ENCODE data around the gene STEAP2.

Gene STEAP2

DNA sequence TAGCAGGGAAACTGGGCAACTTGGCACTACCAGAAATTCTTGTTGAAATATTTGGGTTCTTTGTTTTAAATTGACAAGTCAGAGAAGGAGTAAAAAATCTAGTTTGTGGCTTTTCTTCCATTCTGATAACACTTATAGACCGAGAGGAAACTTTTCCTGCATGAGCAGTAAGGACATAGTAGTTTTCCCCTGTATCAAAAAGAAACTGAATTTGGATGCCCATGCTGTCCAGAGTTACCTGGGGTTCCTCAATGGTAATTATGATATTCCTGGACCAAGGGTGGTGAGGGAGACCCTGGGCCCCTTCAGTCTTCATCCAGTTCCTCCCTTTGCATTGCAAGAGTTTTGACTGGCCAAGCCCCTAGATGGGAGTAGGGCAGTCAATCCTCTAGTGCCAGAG is 19.9 kb upstream of the STEAP2 start:
- no peak overlapping the region for H2AFZ ChIP-seq (ENCODE audit: low read depth, low read length)
- no peak overlapping the region for H2BK15ac ChIP-seq (ENCODE audit: low read depth, poor library complexity, severe bottlenecking)
- no peaks in the 10 kb centered on the region for H3K36me3 ChIP-seq (ENCODE audit: control insufficient read depth in 1 of 2, insufficient read depth in 2 of 2, low read depth in 1 of 2, low read length in 2 of 2)
- no peak overlapping the region for H2BK120ac ChIP-seq (ENCODE audit: low read depth, low read length)
- no peak overlapping the region for H3K4ac ChIP-seq (ENCODE audit: low read depth in 1 of 2, low read length in 2 of 2)
- no peak overlapping the region for H3K23ac ChIP-seq (ENCODE audit: low read length in 2 of 2)
- H2AK5ac ChIP-seq (ENCODE audit: low read length, severe bottlenecking): no peak overlapping the region
- no peak overlapping the region for H4K91ac ChIP-seq (ENCODE audit: low read length)
- peaks cover 11% of the 10 kb centered on the region for H3K9me3 ChIP-seq (ENCODE audit: control insufficient read depth, low read length)
- H2BK5ac ChIP-seq (ENCODE audit: low read depth, low read length, poor library complexity, severe bottlenecking): no peak overlapping the region
- no peaks in the 10 kb centered on the region for H3K4me1 ChIP-seq (ENCODE audit: control insufficient read depth, insufficient read depth, low read depth, low read length)
- no peak overlapping the region for H3K9ac ChIP-seq (ENCODE audit: low read length)
- H2BK12ac ChIP-seq (ENCODE audit: low read length in 2 of 2): no peak overlapping the region
- H3K4me3 ChIP-seq (ENCODE audit: insufficient read depth in 1 of 2, low read depth in 1 of 2, low read length in 2 of 2): no peak overlapping the region
- no peak overlapping the region for H4K8ac ChIP-seq (ENCODE audit: low read length)
- no peaks in the 10 kb centered on the region for H3K27me3 ChIP-seq (ENCODE audit: control insufficient read depth in 1 of 2, insufficient read depth in 1 of 2, low read length in 2 of 2)
- DNase-seq: no peak
- no peak overlapping the region for H3K14ac ChIP-seq (ENCODE audit: low read length in 2 of 2)
- 36% methylated on average over 1 of the region's 1 CpG for WGBS
- no peak overlapping the region for H3K4me2 ChIP-seq (ENCODE audit: low read length, poor library complexity, severe bottlenecking)
- no peak overlapping the region for H3K27ac ChIP-seq (ENCODE audit: low read length, poor library complexity, severe bottlenecking)
- H3K18ac ChIP-seq (ENCODE audit: low read depth in 1 of 2, low read length in 2 of 2): no peak overlapping the region
- H3K79me1 ChIP-seq (replicated peaks; ENCODE audit: low read length, poor library complexity, severe bottlenecking): no peaks in the 10 kb centered on the region

DNA sequence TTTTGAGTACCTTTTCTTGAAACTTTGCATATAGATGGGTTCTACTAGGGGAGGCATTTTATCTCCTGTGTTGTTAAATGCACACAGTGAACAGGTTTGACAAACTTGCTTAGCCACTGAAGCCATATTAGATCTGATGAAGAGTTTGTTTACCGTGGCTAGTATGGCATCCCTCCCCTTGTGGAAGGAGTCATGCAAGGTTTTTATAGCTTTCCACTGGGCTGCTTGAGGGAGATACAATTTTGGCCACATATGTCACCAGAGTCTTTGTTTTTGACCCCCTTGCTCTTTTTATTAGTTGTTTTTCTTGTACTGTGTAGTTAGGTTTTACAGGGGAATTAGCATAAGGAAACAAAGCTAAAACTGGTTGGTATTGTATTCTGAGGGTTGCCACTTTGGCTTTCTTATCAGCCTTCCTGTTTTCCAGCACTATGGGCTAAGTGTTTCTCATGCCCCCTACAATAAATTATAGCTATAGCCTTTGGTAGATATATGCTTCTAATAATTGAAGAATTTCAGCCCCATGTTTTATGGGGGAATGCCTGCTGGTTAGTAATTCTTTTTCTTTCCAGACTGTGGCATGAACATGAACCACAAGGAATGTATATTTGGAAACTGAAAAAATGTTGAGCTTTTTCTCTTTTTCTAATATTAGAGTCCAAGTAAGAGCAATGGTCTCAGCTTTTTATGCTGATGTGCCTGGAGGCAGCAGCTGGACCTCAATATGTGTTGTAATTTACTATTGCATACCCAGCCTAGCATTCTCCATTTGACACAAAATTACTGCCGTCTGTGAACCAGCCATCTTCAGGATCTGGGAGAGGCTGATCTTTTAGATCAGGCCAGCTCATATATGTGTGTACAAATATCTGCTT is 18.4 kb upstream of the STEAP2 start:
- H3K79me1 ChIP-seq (replicated peaks; ENCODE audit: low read length, poor library complexity, severe bottlenecking): no peaks in the 10 kb centered on the region
- no peak overlapping the region for H3K14ac ChIP-seq (ENCODE audit: low read length in 2 of 2)
- 74% methylated on average over 2 of the region's 2 CpGs for WGBS
- H3K9me3 ChIP-seq (ENCODE audit: control insufficient read depth, low read length): peaks cover 11% of the 10 kb centered on the region
- no peak overlapping the region for H3K4me2 ChIP-seq (ENCODE audit: low read length, poor library complexity, severe bottlenecking)
- no peak overlapping the region for H3K4me3 ChIP-seq (ENCODE audit: insufficient read depth in 1 of 2, low read depth in 1 of 2, low read length in 2 of 2)
- H3K36me3 ChIP-seq (ENCODE audit: control insufficient read depth in 1 of 2, insufficient read depth in 2 of 2, low read depth in 1 of 2, low read length in 2 of 2): no peaks in the 10 kb centered on the region
- no peak overlapping the region for H2BK5ac ChIP-seq (ENCODE audit: low read depth, low read length, poor library complexity, severe bottlenecking)
- H2BK12ac ChIP-seq (ENCODE audit: low read length in 2 of 2): no peak overlapping the region
- H2BK120ac ChIP-seq (ENCODE audit: low read depth, low read length): no peak overlapping the region
- no peak overlapping the region for H3K27ac ChIP-seq (ENCODE audit: low read length, poor library complexity, severe bottlenecking)
- DNase-seq: no peak
- no peak overlapping the region for H3K18ac ChIP-seq (ENCODE audit: low read depth in 1 of 2, low read length in 2 of 2)
- no peak overlapping the region for H3K23ac ChIP-seq (ENCODE audit: low read length in 2 of 2)
- H3K4ac ChIP-seq (ENCODE audit: low read depth in 1 of 2, low read length in 2 of 2): no peak overlapping the region
- H2AFZ ChIP-seq (ENCODE audit: low read depth, low read length): no peak overlapping the region
- H4K91ac ChIP-seq (ENCODE audit: low read length): no peak overlapping the region
- H3K9ac ChIP-seq (ENCODE audit: low read length): no peak overlapping the region
- no peak overlapping the region for H2BK15ac ChIP-seq (ENCODE audit: low read depth, poor library complexity, severe bottlenecking)
- no peak overlapping the region for H4K8ac ChIP-seq (ENCODE audit: low read length)
- H3K27me3 ChIP-seq (ENCODE audit: control insufficient read depth in 1 of 2, insufficient read depth in 1 of 2, low read length in 2 of 2): peaks cover 0 to 3% of the 10 kb centered on the region in 2 experiments
- no peaks in the 10 kb centered on the region for H3K4me1 ChIP-seq (ENCODE audit: control insufficient read depth, insufficient read depth, low read depth, low read length)
- H2AK5ac ChIP-seq (ENCODE audit: low read length, severe bottlenecking): no peak overlapping the region

DNA sequence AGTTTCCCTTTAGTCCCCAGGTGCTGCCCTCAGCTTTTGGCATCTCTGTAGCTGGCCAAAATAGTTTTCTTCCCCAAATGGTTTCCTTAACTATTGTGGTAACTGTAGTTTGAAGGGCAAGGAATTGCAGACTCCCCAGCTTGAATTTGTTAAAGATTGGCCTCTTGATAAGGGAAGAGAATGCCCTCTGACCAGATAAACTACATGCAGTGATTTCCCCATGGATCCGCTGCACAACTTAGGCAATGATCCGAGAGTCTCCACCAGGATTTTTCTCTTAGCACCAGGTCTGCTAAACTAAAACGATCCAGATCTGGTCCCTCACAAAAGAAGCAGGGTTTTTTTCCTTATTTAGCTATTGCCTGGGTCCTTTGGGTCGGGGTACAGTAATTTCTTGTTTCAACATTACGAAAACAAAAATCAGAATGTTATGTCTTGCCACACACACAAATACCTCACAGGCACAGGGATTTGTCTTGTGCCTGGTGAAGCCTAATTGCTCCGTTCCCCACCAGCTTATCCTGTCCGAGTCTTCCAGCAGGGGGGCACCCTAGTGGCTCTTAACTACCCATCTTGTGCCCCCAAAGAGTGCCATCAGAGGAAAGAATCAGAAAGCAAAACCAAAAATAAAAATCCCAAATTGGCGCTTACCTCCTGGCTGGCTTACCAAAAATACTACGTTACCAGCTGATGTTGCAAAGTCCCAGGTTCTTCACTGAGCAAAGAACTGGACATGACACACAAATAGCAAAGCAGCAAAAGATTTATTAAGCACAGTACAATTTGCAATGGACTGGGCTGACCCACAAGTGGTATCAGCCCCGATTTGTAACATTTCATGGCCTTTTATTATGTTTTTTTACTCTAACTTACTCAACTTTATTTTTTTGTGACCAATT is 16.4 kb upstream of the STEAP2 start:
- Histone ChIP-seq H3K79me1 (replicated peaks; ENCODE audit: low read length, poor library complexity, severe bottlenecking) (no peaks in the 10 kb centered on the region), H2BK12ac (ENCODE audit: low read length in 2 of 2) (no peak overlapping the region), H4K8ac (ENCODE audit: low read length) (no peak overlapping the region), H3K27ac (ENCODE audit: low read length, poor library complexity, severe bottlenecking) (no peak overlapping the region), H2BK15ac (ENCODE audit: low read depth, poor library complexity, severe bottlenecking) (peak overlapping the region; percentile 19), H3K4me3 (ENCODE audit: insufficient read depth in 1 of 2, low read depth in 1 of 2, low read length in 2 of 2) (peak overlapping the region in 1 of 2 experiments; percentile 36), H3K27me3 (ENCODE audit: control insufficient read depth in 1 of 2, insufficient read depth in 1 of 2, low read length in 2 of 2) (peaks cover 0 to 3% of the 10 kb centered on the region in 2 experiments), H2AK5ac (ENCODE audit: low read length, severe bottlenecking) (no peak overlapping the region), H3K36me3 (ENCODE audit: control insufficient read depth in 1 of 2, insufficient read depth in 2 of 2, low read depth in 1 of 2, low read length in 2 of 2) (no peaks in the 10 kb centered on the region), H3K9ac (ENCODE audit: low read length) (no peak overlapping the region), H4K91ac (ENCODE audit: low read length) (no peak overlapping the region), H3K9me3 (ENCODE audit: control insufficient read depth, low read length) (peaks cover 11% of the 10 kb centered on the region), H3K18ac (ENCODE audit: low read depth in 1 of 2, low read length in 2 of 2) (no peak overlapping the region), H3K23ac (ENCODE audit: low read length in 2 of 2) (no peak overlapping the region), H3K4ac (ENCODE audit: low read depth in 1 of 2, low read length in 2 of 2) (no peak overlapping the region), H3K4me2 (ENCODE audit: low read length, poor library complexity, severe bottlenecking) (no peak overlapping the region), H3K4me1 (ENCODE audit: control insufficient read depth, insufficient read depth, low read depth, low read length) (no peaks in the 10 kb centered on the region), H2AFZ (ENCODE audit: low read depth, low read length) (no peak overlapping the region), H3K14ac (ENCODE audit: low read length in 2 of 2) (no peak overlapping the region), H2BK5ac (ENCODE audit: low read depth, low read length, poor library complexity, severe bottlenecking) (no peak overlapping the region), H2BK120ac (ENCODE audit: low read depth, low read length) (no peak overlapping the region)
- 73% methylated on average over 10 of the region's 10 CpGs for WGBS
- DNase-seq: no peak

Measured in mesenchymal stem cell (in vitro differentiated cells and primary cell).